ENCODE results near the gene RPS6KA3. TPM values are rescaled to one million over a fixed set of nuclear protein-coding genes. Genes with fewer than 3 reads are reported as not detected.

The RPS6KA3 gene
- total and polyA plus RNA-seq, 9 of the 15 experiments (the other 6 are each of a cell fraction or from before 2014, with no cell fraction given): 10.9 to 61.9 (median 37.4) TPM

GRCh38 chrX:20197641-20198210 lies 69.0 kb downstream of the RPS6KA3 start (continued):
- TF ChIP-seq, protein P1, sequence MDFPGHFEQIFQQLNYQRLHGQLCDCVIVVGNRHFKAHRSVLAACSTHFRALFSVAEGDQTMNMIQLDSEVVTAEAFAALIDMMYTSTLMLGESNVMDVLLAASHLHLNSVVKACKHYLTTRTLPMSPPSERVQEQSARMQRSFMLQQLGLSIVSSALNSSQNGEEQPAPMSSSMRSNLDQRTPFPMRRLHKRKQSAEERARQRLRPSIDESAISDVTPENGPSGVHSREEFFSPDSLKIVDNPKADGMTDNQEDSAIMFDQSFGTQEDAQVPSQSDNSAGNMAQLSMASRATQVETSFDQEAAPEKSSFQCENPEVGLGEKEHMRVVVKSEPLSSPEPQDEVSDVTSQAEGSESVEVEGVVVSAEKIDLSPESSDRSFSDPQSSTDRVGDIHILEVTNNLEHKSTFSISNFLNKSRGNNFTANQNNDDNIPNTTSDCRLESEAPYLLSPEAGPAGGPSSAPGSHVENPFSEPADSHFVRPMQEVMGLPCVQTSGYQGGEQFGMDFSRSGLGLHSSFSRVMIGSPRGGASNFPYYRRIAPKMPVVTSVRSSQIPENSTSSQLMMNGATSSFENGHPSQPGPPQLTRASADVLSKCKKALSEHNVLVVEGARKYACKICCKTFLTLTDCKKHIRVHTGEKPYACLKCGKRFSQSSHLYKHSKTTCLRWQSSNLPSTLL (IDR thresholded peaks at IDR 0.05): no peak

- FAIRE-seq: no peak
- H3K27ac ChIP-seq (ENCODE audit: extremely low read depth, low read depth, low read length): no peak overlapping the region
- TF ChIP-seq IRF9 (tag; IDR thresholded peaks at IDR 0.05) (no peak), COPS2 (conservative IDR thresholded peaks at IDR 0.05) (no peak), FOS (IDR thresholded peaks at IDR 0.05; ENCODE audit: extremely low read depth, insufficient read length) (no peak), ZNF263 (CRISPR knock-in tag; IDR thresholded peaks at IDR 0.05; ENCODE audit: borderline replicate concordance) (no peak), RUNX1 (IDR thresholded peaks at IDR 0.05; ENCODE audit: low read depth) (no peak), ZNF217 (CRISPR knock-in tag; IDR thresholded peaks at IDR 0.05) (no peak), ZNF696 (CRISPR knock-in tag; conservative IDR thresholded peaks at IDR 0.05) (no peak), FIP1L1 (IDR thresholded peaks at IDR 0.05; ENCODE audit: low read depth, low read length, poor library complexity, severe bottlenecking) (no peak), ZNF449 (CRISPR knock-in tag; IDR thresholded peaks at IDR 0.05) (no peak), HSF4 (CRISPR knock-in tag; IDR thresholded peaks at IDR 0.05; ENCODE audit: borderline replicate concordance) (no peak), DNMT1 (IDR thresholded peaks at IDR 0.05) (no peak), MAFF (IDR thresholded peaks at IDR 0.05; ENCODE audit: low read length) (no peak)
- TF ChIP-seq, protein P2, sequence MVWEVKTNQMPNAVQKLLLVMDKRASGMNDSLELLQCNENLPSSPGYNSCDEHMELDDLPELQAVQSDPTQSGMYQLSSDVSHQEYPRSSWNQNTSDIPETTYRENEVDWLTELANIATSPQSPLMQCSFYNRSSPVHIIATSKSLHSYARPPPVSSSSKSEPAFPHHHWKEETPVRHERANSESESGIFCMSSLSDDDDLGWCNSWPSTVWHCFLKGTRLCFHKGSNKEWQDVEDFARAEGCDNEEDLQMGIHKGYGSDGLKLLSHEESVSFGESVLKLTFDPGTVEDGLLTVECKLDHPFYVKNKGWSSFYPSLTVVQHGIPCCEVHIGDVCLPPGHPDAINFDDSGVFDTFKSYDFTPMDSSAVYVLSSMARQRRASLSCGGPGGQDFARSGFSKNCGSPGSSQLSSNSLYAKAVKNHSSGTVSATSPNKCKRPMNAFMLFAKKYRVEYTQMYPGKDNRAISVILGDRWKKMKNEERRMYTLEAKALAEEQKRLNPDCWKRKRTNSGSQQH (CRISPR knock-in tag; IDR thresholded peaks at IDR 0.05): no peak
Measured at GRCh38 chrX:20189171-20189570, 77.5 kb downstream of the RPS6KA3 start.

More at GRCh38 chrX:20189171-20189570, 77.5 kb downstream of the RPS6KA3 start:
- ChIA-PET CTCF (ENCODE audit: low intra/inter-chr PET ratio) (no interaction called here), POLR2A (no interaction called here)
- DNase-seq (ENCODE audit: extremely low read depth in 1 of 4, low spot score in 3 of 4): no peak
- Histone ChIP-seq H3K4me2 (ENCODE audit: insufficient read depth, low read length) (no peak overlapping the region), H3K27me3 (ENCODE audit: control insufficient read depth in 2 of 2, insufficient read depth in 2 of 2, low read length in 2 of 2) (no peaks in the 10 kb centered on the region), H3K9me3 (replicated peaks; ENCODE audit: control insufficient read depth, insufficient read depth, low read depth, low read length) (no peaks in the 10 kb centered on the region), H4K20me1 (replicated peaks; ENCODE audit: control insufficient read depth, insufficient read depth, low read length) (no peaks in the 10 kb centered on the region), H3K36me3 (ENCODE audit: control insufficient read depth, insufficient read depth, low read length) (peaks cover 25% of the 10 kb centered on the region), H3K9ac (ENCODE audit: insufficient read depth in 1 of 2, low read depth in 2 of 2, low read length in 2 of 2) (no peak overlapping the region), H3K79me2 (ENCODE audit: control insufficient read depth, insufficient read depth, low read length) (no peaks in the 10 kb centered on the region), H3K9me1 (ENCODE audit: control insufficient read depth, insufficient read depth, low read length) (no peaks in the 10 kb centered on the region), H3K4me1 (replicated peaks in 1 of 2; ENCODE audit: control insufficient read depth in 2 of 2, insufficient read depth in 2 of 2, low read length in 2 of 2) (no peaks in the 10 kb centered on the region), H2AFZ (ENCODE audit: low read depth, low read length) (no peak overlapping the region), H3K4me3 (no peak overlapping the region)
- BruUV-seq (replicated peaks): no TSS peak
- intact Hi-C loops (cut with micrococcal nuclease): no loop called here
- ATAC-seq: no peak
- in situ Hi-C loops (cut with MboI): no loop called here
